CD4-positive, alpha-beta T cell (primary cell): ENCODE results near the gene NEK9. TPM values are rescaled to one million over a fixed set of nuclear protein-coding genes. Genes with fewer than 3 reads are reported as not detected.
A peak's percentile ranks its signal among the peaks of the same experiment; 100 is the strongest.

ENCODE experiments used
- ATAC-seq: fragments of 200-7000 bp; cut with Tn5 transposase; one replicate; pipeline ENCODE4 v1.10.0; 2022; ENCODE audit warnings: mild to moderate bottlenecking; ENCODE audit not compliant: poor library complexity
- CTCF ChIA-PET: fragments of 350-600 bp; sonication (Branson Sonifier 250); formaldehyde crosslinking; loops from one replicate; lab custom pipeline; 2021; ENCODE audit warnings: antibody characterized with exemption, inconsistent platforms; lab: Charles Lee
- POLR2A ChIA-PET: fragments of 350-600 bp; sonication (Branson Sonifier 250); formaldehyde crosslinking; loops from one replicate; lab custom pipeline; 2021; ENCODE audit warnings: antibody characterized with exemption, inconsistent platforms; lab: Charles Lee
- DNase-seq, 14 experiments: peaks; one replicate each; pipeline ENCODE4 v3.0.0-alpha.2; 2013 to 2020; ENCODE audit warnings: mixed read lengths in 2 of 14
- H3K27ac ChIP-seq, 2 donors: one replicate each; pipeline versions ENCODE4 v1.5.1 to v1.7.0; 2013; ENCODE audit warnings: low read length in 2 of 2, low read depth in 1 of 2, mild to moderate bottlenecking in 1 of 2
- H3K27me3 ChIP-seq, 2 experiments: 1 replicate in 1 of 2; 2 replicates in 1 of 2; pipeline versions ENCODE4 v1.6.1 to v1.7.0; 2013; ENCODE audit warnings: low read length in 2 of 2, control low read depth in 1 of 2, mild to moderate bottlenecking in 1 of 2, moderate library complexity in 1 of 2; ENCODE audit not compliant: insufficient read depth in 2 of 2, control insufficient read depth in 1 of 2
- H3K36me3 ChIP-seq: one replicate; pipeline ENCODE4 v1.6.1; 2013; ENCODE audit warnings: low read length, control low read depth; ENCODE audit not compliant: insufficient read depth
- H3K4me1 ChIP-seq: one replicate; pipeline ENCODE4 v1.6.1; 2013; ENCODE audit warnings: low read length, control low read depth; ENCODE audit not compliant: insufficient read depth
- H3K4me3 ChIP-seq: one replicate; pipeline ENCODE4 v1.5.1; 2013; ENCODE audit warnings: mild to moderate bottlenecking, low read length, moderate library complexity
- H3K9me3 ChIP-seq, 2 experiments: 1 replicate in 1 of 2; 2 replicates in 1 of 2; pipeline versions ENCODE4 v1.6.1 to v1.7.0; 2013; ENCODE audit warnings: low read length in 2 of 2, mild to moderate bottlenecking in 2 of 2, control low read depth in 1 of 2, moderate library complexity in 1 of 2; ENCODE audit not compliant: control insufficient read depth in 1 of 2, insufficient read depth in 1 of 2
- H3K27ac Mint-ChIP-seq: one replicate; pipeline ENCODE4 v1.8.0; 2020; ENCODE audit warnings: mixed read lengths
- H3K27me3 Mint-ChIP-seq: one replicate; pipeline ENCODE4 v1.8.0; 2021; ENCODE audit warnings: mixed read lengths
- H3K36me3 Mint-ChIP-seq: one replicate; pipeline ENCODE4 v1.8.0; 2021; ENCODE audit warnings: low read depth, mixed read lengths
- H3K4me1 Mint-ChIP-seq: one replicate; pipeline ENCODE4 v1.8.0; 2021; ENCODE audit warnings: low read depth, mixed read lengths
- H3K4me3 Mint-ChIP-seq: one replicate; pipeline ENCODE4 v1.8.0; 2020; ENCODE audit warnings: mild to moderate bottlenecking, mixed read lengths
- H3K9me3 Mint-ChIP-seq: one replicate; pipeline ENCODE4 v1.8.0; 2020; ENCODE audit warnings: mixed read lengths
- CTCF ChIP-seq: fragments of 200-600 bp; IDR thresholded peaks from one replicate; pipeline ENCODE4 v1.8.0; 2022; ENCODE audit warnings: antibody characterized with exemption, mild to moderate bottlenecking
- intact Hi-C, 2 experiments: fragments of 100-400 bp; cut with DNase I in 1 of 2; cut with micrococcal nuclease in 1 of 2; formaldehyde crosslinking; loops; one replicate each; pipeline versions ENCODE4 v1.15.1 to v1.9.0; 2023 to 2025; cut with DNase I, micrococcal nuclease
- total RNA-seq, 174 experiments: library from RNA in 2 of 174; stranded (reverse) in 2 of 174; gene quantifications; one replicate each; pipeline ENCODE4 v1.2.3 and lab custom pipeline; 2021 to 2026

The NEK9 gene
- total RNA-seq, 2 experiments from 2014 or later = 53.5 to 54.1 TPM

GRCh38 chr14:75051556-75051899 lies 75.3 kb downstream of the NEK9 start:
- no peaks in the 10 kb centered on the region for H3K27me3 ChIP-seq
- H3K9me3 ChIP-seq = no peaks in the 10 kb centered on the region
- H3K4me1 Mint-ChIP-seq = peaks cover 54% of the 10 kb centered on the region
- no peak overlapping the region for H3K27ac ChIP-seq
- H3K4me1 ChIP-seq = peaks cover 15% of the 10 kb centered on the region
- H3K4me3 ChIP-seq = peak overlapping the region; percentile 70
- H3K36me3 ChIP-seq = no peaks in the 10 kb centered on the region
- no peaks in the 10 kb centered on the region for H3K27me3 Mint-ChIP-seq
- ATAC-seq (no peak), DNase-seq (no peak)
- H3K36me3 Mint-ChIP-seq = peaks cover 47% of the 10 kb centered on the region
- ChIA-PET POLR2A (interaction anchor here (0.6 to 4.1 kb wide), 6 partner anchors 12 to 283 kb away, joined by 3 to 22 read pairs (median 4); partner anchors contain the start of genes ACYP1 and ZC2HC1C), CTCF (interaction anchor here (1.6 kb wide), 1 partner anchor 12 kb away, joined by 7 read pairs; the partner anchor contains the start of gene ACYP1)
- H3K4me3 Mint-ChIP-seq = peak overlapping the region; percentile 96
- no peak for TF ChIP-seq CTCF
- intact Hi-C loops = no loop called here
- peak overlapping the region; percentile 84 for H3K27ac Mint-ChIP-seq
- no peaks in the 10 kb centered on the region for H3K9me3 Mint-ChIP-seq

GRCh38 chr14:75050852-75051555 lies 75.8 kb downstream of the NEK9 start, which contains the start of gene MLH3:
Gene MLH3 (minus strand): TSS chr14:75051467. CDS start chr14:75049655, 1,812 bp downstream.
- intact Hi-C loops = no loop called here
- Mint-ChIP-seq H3K27me3 (no peaks in the 10 kb centered on the region), H3K4me1 (peaks cover 55% of the 10 kb centered on the region), H3K27ac (peak within 1 kb of the TSS; percentile 84), H3K9me3 (no peaks in the 10 kb centered on the region), H3K4me3 (peak within 1 kb of the TSS; percentile 96), H3K36me3 (peaks cover 50% of the 10 kb centered on the region)
- Histone ChIP-seq H3K4me3 (peak within 1 kb of the TSS; percentile 70), H3K36me3 (no peaks in the 10 kb centered on the region), H3K27ac (peak within 1 kb of the TSS in 1 of 2 donors; percentile 66), H3K9me3 (no peaks in the 10 kb centered on the region), H3K27me3 (no peaks in the 10 kb centered on the region), H3K4me1 (peaks cover 15% of the 10 kb centered on the region)
- no peak for TF ChIP-seq CTCF
- POLR2A ChIA-PET = interaction anchor here (0.6 to 4.1 kb wide), 6 partner anchors 13 to 283 kb away, joined by 3 to 22 read pairs (median 4); partner anchors contain the start of genes ACYP1 and ZC2HC1C
- ATAC-seq = peak; percentile 80
- peak; percentile 64 to 92 (median 76) for DNase-seq
- CTCF ChIA-PET = interaction anchor here (1.6 kb wide), 1 partner anchor 13 kb away, joined by 7 read pairs; the partner anchor contains the start of gene ACYP1

DNA sequence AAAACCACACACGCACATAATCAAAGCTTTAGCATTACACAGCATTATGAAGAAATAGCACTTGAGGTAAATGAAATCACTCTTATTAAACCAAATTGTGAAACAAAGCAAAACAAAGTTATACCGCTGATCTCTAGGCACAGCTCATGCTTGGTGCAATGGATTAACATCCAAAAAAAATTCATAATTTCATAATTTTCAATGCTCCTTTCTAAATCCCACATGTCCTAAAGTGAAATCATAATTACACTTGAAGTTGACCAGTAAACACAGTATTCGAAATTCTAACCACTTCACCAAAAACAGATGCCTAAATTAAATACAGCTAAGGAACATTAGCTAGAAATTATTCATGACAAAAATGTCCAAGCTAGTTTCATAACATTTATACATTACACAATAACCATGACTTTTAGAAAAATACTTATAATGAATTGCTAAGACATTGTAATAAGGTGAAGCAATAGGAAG lies 77.1 kb downstream of the NEK9 start:
- Mint-ChIP-seq H3K36me3 (peaks cover 44% of the 10 kb centered on the region), H3K4me1 (peaks cover 68% of the 10 kb centered on the region), H3K4me3 (peak overlapping the region; percentile 89), H3K9me3 (no peaks in the 10 kb centered on the region), H3K27ac (peak overlapping the region; percentile 84), H3K27me3 (no peaks in the 10 kb centered on the region)
- Histone ChIP-seq H3K27me3 (no peaks in the 10 kb centered on the region), H3K9me3 (no peaks in the 10 kb centered on the region), H3K27ac (no peak overlapping the region), H3K36me3 (no peaks in the 10 kb centered on the region), H3K4me3 (no peak overlapping the region), H3K4me1 (peaks cover 17% of the 10 kb centered on the region)
- ATAC-seq = no peak
- TF ChIP-seq CTCF = no peak
- intact Hi-C loops = no loop called here
- ChIA-PET CTCF (interaction anchor here (1.1 to 1.9 kb wide), 2 partner anchors 16 to 189 kb away, joined by 3 to 5 read pairs; no protein-coding TSS in a partner anchor), POLR2A (interaction anchor here (0.9 to 4.1 kb wide), 3 partner anchors 8 to 28 kb away, joined by 3 to 22 read pairs (median 4); partner anchors contain the start of gene ACYP1)
- DNase-seq = no peak
